ENCODE results near the gene ATRN.
"Not testable (repeated sequence)": the region's sequence is repeated elsewhere in the genome, so short reads cannot be mapped to it uniquely, and the experiment has no call there.

ATRN gene

DNA sequence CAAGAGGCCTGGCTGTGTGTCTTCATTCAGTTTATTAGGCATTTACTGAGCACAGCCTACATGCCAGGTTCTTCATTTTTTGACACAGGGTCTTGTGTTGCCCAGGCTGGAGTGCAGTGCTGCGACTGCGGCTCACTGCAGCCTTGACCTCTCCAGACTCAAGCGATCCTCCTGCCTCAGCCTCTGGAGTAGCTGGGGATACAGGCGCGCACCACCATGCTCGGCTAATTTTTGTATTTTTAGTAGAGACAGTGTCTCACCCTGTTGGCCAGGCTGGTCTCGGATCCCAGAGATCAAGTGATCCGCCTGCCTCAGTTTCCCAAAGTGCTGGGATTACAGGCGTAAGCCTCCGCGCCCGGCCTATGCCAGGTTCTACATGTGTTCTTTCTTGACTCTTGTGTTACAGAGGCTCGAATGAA, 601 bp upstream of the ATRN start:
- peak in 1 of 51 donors; percentile 31 for DNase-seq

- DNase-seq, result peak in 4 of 51 donors; percentile 30 to 37 (median 34)
Observed at GRCh38 chr20:3471397-3472021, 691 bp downstream of the ATRN start.

DNA sequence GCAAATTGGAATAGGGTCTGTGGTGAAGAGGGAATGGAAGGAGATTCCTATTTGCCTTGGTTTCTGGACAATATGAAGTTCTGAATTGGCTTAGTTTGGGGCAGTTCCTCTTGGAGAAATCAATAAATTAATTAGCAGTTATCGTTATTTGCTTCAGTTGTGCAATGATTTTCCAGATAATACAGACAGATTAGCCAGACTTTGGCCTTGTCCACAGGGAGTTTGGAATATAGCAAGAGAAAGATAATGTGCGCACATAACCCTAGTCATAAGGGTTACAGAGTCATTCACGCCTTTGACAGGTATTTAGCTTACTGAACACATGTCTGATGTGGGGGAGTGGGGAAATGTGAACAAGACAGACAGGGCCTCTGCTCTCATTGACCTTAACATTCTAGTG, 1.3 kb downstream of the ATRN start:
- DNase-seq, result no peak

GRCh38 chr20:3473324-3473723, 2.5 kb downstream of the ATRN start:
- no peak for DNase-seq

DNA sequence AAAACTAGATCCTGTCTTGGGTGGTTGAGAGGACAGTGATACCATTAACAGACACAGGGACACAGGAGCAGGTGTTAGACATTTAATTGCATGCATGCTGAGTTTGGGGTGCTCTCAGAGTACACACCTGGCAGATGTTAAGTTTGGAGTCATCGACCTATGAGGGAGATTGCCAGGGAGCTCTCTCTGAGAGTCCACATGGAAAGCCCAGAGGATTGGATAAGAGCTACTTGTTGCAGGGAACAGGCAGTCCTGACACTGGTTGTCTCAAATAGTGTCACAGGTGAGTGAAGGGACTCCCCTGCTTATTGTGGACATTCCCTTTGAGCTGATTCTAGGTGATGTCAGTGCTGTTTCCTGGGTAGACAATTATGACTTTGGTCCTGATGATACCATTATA, 3.1 kb downstream of the ATRN start:
- DNase-seq, result no peak

DNA sequence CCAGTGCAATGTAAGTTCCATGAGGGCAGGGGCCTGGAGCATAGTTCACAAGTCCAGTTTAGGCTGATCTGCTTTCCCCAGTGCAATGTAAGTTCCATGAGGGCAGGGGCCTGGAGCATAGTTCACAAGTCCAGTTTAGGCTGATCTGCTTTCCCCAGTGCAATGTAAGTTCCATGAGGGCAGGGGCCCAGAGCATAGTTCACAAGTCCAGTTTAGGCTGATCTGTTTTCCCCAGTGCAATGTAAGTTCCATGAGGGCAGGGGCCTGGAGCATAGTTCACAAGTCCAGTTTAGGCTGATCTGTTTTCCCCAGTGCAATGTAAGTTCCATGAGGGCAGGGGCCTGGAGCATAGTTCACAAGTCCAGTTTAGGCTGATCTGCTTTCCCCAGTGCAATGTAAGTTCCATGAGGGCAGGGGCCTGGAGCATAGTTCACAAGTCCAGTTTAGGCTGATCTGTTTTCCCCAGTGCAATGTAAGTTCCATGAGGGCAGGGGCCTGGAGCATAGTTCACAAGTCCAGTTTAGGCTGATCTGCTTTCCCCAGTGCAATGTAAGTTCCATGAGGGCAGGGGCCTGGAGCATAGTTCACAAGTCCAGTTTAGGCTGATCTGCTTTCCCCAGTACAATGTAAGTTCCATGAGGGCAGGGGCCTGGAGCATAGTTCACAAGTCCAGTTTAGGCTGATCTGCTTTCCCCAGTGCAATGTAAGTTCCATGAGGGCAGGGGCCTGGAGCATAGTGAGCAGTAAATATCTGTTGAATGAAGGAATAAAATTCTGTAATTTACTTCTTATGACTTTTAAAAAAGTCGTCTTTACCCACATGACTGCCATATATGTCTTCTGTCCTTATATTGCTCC, 6.4 kb downstream of the ATRN start:
- not testable (repeated sequence) for DNase-seq

DNA sequence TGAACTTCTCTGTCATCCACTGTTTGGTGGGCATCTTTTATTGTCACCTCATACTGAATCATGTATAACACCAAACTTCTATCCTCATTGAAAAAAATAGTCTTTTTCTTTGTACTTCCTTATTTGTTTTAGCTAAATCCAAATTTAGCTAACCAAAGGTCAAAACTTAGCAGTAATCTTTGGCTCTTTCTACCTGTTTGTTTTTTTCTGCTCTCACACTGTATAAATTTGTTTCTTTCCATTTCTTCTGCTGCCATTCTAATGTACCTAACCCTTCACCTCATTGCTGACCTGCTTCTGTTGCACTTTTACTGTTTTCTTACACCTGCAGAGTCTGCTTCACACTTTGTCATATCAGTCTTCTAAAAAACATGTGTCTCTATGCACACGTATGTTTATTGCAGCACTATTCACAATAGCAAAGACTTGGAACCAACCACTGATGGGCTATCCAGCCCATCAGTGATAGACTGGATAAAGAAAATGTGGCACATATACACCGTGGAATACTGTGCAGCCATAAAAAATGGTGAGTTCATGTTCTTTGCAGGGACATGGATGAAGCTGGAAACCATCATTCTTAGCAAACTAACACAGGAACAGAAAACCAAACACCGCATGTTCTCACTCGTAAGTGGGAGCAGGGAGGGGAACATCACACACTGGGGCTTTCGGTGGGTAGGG, 7.2 kb downstream of the ATRN start:
- DNase-seq, result no peak

DNA sequence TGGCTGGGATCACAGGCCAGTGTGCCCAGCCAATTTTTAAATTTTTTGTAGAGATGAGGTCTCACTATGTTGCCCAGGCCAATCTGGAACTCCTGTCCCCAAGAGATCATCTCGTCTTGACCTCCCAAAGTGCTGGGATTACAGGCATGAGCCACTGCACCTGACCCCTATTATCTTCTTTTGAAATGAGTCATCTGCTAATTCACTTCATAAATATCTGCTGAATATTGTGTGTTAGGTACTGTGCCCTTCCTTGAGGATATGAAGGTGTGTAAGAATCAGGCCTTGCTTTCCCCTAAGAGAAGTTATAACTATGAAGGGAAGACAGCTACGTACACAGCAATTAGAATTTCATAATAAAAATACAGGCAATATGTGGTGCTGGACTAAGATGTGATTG, 8.2 kb downstream of the ATRN start:
- DNase-seq, result no peak

DNA sequence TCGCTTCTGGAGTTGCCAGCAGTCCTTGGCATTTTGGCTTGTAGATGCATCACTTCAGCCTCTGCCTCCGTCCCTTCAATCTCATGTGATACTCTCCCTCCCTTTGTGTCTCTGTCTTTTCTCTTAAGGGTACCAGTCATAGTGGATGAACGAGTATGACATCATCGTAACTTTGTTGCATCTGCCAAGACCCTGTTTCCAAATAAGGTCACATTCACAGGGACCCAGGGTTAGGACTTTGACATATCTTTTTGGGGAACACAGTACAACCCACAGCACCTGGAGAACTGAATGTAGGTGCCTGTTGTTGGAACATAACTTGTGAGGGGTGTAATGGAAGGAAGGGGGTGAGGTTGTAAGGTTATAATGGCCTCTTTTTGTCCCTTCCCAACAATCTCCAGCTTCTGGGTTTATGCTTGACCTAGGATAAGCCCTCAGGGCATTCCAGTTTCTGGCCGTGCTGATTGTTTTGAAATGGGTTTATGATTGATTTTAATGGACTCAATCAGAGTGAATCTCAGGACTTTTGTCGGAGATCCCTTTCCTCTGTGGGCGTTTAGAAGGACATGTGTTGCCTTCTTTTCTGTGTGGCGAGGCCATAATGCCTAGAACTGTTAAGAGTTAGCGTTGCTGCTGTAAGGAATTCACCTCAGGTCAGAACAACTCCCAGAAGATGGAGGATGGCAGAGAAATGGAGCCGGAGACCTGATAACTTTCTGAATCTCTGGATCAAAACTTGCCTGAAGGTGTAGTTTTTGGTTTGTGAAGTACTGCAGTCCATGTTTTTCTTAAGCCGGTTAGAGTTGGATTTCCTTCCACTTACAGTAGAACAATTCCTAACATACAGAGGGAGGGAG, 9.2 kb downstream of the ATRN start:
- no peak for DNase-seq

- DNase-seq, result no peak
Observed at GRCh38 chr20:3483309-3483708, 12.5 kb downstream of the ATRN start.

DNA sequence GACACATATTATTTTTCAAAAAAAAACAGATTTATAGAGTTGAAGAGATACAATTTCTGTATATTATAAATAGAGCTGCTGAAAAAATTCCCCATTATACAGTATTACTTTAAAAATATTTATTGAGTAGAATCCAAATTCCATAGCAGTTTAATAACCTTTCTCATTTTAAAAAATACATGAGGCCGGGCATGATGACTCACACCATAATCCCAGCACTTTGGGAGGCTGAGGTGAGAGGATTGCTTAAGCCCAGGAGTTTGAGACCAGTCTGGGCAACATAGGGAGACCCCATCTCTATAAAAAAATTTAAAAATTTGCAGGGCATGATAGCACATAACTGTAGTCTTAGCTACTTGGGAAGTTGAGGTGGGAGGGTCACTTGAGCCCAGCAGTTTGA, 13.0 kb downstream of the ATRN start:
- no peak for DNase-seq

- DNase-seq, result no peak
Observed at GRCh38 chr20:3485913-3486312, 15.1 kb downstream of the ATRN start.

GRCh38 chr20:3486850-3487249, 16.0 kb downstream of the ATRN start:
- no peak for DNase-seq

- no peak for DNase-seq
Observed at GRCh38 chr20:3492669-3493068, 21.9 kb downstream of the ATRN start.

GRCh38 chr20:3494218-3494617, 23.4 kb downstream of the ATRN start:
- DNase-seq, result no peak

DNA sequence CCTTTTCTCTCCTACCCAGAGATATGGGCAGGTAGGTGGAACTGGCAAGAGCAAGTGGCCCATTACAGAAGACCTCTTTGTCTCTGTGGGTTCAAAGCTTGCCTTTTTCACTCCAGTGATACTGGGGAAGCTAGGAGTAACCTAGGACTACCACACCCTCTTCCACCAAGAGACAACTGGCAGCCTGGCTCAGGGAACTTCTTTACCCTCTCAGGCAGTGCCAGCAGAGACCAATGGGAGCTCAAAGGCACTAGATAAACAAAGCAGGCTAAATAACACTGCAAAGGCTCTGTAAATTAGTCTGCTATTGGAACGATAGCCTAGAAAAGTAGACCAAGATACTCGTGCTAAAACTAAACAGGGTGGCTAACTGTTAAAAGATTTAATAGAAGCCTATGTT, 32.1 kb downstream of the ATRN start:
- DNase-seq, result no peak

GRCh38 chr20:3505148-3505547, 34.3 kb downstream of the ATRN start:
- no peak for DNase-seq

- no peak for DNase-seq
Observed at GRCh38 chr20:3509064-3509463, 38.2 kb downstream of the ATRN start.

- DNase-seq, result no peak
Observed at GRCh38 chr20:3510110-3510509, 39.3 kb downstream of the ATRN start.

- not testable (repeated sequence) for DNase-seq
Observed at GRCh38 chr20:3512239-3512638, 41.4 kb downstream of the ATRN start.

DNA sequence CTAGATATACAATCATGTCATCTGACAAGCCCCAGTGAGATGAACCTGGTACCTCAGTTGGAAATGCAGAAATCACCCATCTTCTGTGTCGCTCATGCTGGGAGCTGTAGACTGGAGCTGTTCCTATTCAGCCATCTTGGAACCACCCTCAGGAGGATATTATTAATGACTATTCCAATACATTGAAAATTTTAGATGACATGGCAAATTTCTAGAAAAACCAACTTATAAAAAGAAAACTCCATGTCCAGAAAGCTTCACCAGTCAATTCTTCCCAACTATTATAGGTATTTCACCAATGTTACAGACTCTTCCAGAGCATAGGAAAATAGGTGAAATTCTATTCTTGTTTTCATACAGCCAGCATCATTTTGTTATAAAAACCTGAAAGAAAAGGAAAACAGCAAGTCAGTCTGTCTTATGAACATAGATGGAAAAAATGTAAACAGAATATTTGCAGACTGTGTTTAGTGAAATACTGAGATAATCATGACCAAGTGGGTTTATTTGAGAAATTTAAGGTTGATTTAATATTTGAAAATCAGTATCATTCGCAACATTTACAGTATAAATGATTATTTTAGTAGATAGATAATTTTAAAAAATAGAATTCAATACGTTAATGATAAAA, 43.3 kb downstream of the ATRN start:
- DNase-seq, result no peak

Data from hypothalamus (tissue), 51 donors.